ENCODE results near the gene HOXC6. TPM values are rescaled to one million over a fixed set of nuclear protein-coding genes. Genes with fewer than 3 reads are reported as not detected.
"Not testable (repeated sequence)": the region's sequence is repeated elsewhere in the genome, so short reads cannot be mapped to it uniquely, and the experiment has no call there.

The HOXC6 gene
- total RNA-seq, 1 donor from 2014 or later, result 0.15 TPM

DNA sequence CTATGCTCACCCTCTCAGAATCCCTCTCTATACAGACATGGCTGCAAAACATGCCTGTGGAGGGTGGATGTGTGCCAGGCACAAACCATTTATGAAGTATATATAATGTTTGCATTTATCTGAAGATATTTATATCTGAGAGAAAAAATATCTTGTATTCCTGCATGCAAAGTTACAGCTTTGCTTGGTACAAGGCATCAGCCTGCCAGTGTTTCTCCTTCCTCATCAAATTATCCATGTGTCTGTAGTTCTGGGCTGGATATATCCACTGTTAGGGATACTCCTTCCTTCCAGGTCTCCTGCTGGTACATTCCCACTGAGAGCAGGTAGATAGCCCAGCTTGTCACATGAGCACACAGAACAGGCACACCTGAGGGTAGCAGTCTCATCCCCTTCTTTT lies 37.4 kb downstream of the HOXC6 start:
- no peak for ATAC-seq
- intact Hi-C loops (cut with micrococcal nuclease), result no loop called here

DNA sequence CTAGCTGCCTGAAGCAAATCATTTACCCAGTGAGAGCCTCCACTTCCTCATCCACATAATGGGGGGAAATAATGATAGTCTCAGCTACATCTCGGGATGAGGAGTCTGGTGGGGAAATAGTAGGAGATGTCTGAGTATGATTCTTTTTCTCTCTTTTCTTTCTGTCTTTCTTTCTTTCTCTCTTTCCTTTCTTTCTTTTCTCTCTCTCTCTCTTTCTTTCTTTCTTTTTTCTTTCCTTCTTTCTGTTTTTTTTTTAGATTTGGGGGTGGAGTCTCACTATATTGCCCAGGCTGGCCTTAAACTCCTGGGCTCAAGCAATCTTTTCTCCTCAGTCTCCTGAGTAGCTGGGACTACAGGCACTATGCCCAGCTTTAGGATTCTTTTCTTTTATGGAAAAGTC lies 38.2 kb downstream of the HOXC6 start:
- intact Hi-C loops (cut with micrococcal nuclease), result no loop called here
- ATAC-seq, result no peak
- no peak for DNase-seq

More for the DNA sequence above, 37.4 kb downstream of the HOXC6 start:
- DNase-seq, result no peak

DNA sequence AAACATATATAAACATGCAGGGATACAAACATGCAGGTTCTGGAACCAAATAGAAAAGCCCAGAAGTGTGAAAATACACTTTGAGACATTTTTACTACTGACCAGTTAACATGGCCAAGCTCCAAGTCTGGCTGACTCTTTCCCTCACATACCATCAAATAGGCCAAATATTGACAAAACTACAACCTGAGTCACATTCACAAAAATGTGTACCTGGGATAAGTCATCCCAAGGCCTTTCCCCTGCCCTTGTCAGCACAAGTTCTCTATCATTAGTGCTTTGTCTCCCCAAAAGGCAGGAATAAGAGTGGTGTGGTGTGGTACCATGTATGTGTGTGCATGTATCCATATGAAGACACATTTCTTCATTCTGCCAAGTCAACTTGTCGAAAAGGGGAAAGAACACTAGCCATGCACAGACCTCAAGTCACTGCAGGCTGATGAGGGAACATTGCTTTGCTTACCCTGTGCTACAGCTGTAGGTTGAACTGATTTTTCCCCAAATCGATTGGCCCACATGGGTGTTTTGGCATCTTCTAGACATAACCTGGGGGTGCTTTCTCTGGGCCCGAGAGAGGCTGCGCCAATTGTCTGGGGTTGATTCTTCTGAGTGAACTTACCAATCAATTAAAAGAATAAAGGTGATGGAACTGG lies 40.3 kb downstream of the HOXC6 start:
- intact Hi-C loops (cut with micrococcal nuclease), result no loop called here
- DNase-seq (no peak), ATAC-seq (no peak)

DNA sequence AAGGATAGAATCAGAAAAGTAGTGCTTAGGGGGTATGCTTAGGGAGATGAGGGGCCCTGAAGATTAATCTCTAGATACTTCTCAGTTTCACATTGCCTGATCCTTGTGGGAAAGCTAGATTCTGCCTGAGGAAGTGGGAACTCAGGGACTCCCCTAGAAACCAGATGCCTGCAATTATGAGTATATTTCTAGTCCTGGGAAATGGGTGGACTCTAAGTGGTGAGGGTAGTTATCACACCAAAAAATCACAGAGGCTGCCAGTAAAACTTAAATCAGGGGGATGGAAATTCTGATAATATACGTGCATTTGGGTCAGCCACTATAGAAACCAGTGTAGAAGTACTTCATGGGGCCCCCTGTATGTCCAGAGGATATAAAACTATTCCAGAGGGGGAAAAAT lies 43.7 kb downstream of the HOXC6 start:
- intact Hi-C loops (cut with micrococcal nuclease), result no loop called here

GRCh38 chr12:54074308-54074707 lies 46.1 kb downstream of the HOXC6 start:
- DNase-seq, result no peak
- intact Hi-C loops (cut with micrococcal nuclease), result no loop called here
- no peak for ATAC-seq

More for the DNA sequence above, 43.7 kb downstream of the HOXC6 start:
- ATAC-seq (no peak), DNase-seq (no peak)

GRCh38 chr12:54075409-54075808 lies 47.2 kb downstream of the HOXC6 start:
- ATAC-seq (no peak), DNase-seq (no peak)
- intact Hi-C loops (cut with micrococcal nuclease), result no loop called here

GRCh38 chr12:54075974-54076373 lies 47.7 kb downstream of the HOXC6 start:
- no peak for DNase-seq
- no peak for ATAC-seq
- intact Hi-C loops (cut with micrococcal nuclease), result no loop called here

GRCh38 chr12:54077843-54078242 lies 49.6 kb downstream of the HOXC6 start:
- ATAC-seq; intact Hi-C loops (cut with micrococcal nuclease); DNase-seq: not testable (repeated sequence)

DNA sequence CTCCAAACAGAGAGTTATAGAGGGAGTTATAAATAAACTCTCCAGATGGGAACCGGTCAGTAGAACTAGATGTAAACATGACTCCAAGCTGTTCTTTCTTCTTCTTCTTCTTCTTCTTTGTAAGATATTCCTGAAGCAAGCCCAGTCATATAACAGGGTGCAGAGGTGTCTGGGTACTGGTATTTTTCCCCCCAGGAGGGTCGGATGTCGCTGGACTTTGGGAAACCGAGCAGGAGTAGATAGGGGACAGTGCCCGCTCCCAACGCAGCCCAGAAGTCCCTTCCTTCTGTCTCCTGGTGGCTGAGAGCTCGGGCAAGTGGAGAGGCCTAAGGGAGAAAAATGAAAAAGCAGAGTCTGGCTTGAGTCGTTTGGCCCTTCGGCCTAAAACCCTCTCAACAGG lies 50.9 kb downstream of the HOXC6 start:
- DNase-seq; ATAC-seq; intact Hi-C loops (cut with micrococcal nuclease): not testable (repeated sequence)

Small RNAs within 50 kb of the gene (microRNA-seq; reads per million reads assigned to microRNA genes)
- gene MIR196A2 (ENCODE audit: borderline number of aligned reads) (4.9 reads per million), gene MIR615 (ENCODE audit: borderline number of aligned reads) (not detected)

Other genes starting within 250 kb of the HOXC6 start
- not detected for gene HOXC13, start 89.6 kb upstream of the HOXC6 start, total RNA-seq
- not detected for gene HOXC12, start 73.5 kb upstream of the HOXC6 start, total RNA-seq
- not detected for gene HOXC11, start 55.3 kb upstream of the HOXC6 start, total RNA-seq
- not detected for gene HOTAIR, start 53.5 kb upstream of the HOXC6 start, total RNA-seq
- not detected for gene HOXC10, start 43.3 kb upstream of the HOXC6 start, total RNA-seq
- not detected for gene HOXC9, start 28.3 kb upstream of the HOXC6 start, total RNA-seq
- gene HOXC8, start 19.5 kb upstream of the HOXC6 start, total RNA-seq, result not detected
- gene HOXC5, start 4.6 kb downstream of the HOXC6 start, total RNA-seq, result not detected
- not detected for gene HOXC4, start 25.4 kb downstream of the HOXC6 start, total RNA-seq
- gene SMUG1, start 160.5 kb downstream of the HOXC6 start, total RNA-seq, result 17.0 TPM

All from left ventricle myocardium superior (tissue), 1 donor.